GM12878 (cell line): ENCODE results near the gene DOCK1. TPM values are rescaled to one million over a fixed set of nuclear protein-coding genes. Genes with fewer than 3 reads are reported as not detected.

Source experiments
- ATAC-seq: fragments of 200-7000 bp; cut with Tn5 transposase; 3 replicates; pipeline ENCODE4 v1.9.1; 2020; ENCODE audit warnings: mild to moderate bottlenecking, moderate library complexity
- BruUV-seq: library from RNA; stranded (reverse); fragments of 400-500 nt; replicated peaks from 2 replicates; lab custom pipeline; 2021; lab: Mats Ljungman, UMichigan
- CTCF ChIA-PET: fragments of 300-600 bp; sonication (Branson Sonifier 250); formaldehyde crosslinking; extraction: SDS; loops from one replicate; lab custom pipeline; 2021; ENCODE audit warnings: inconsistent platforms; lab: Yijun Ruan, JAX
- POLR2A ChIA-PET: fragments of 350-600 bp; formaldehyde crosslinking; extraction: SDS; loops from one replicate; lab custom pipeline; 2021; ENCODE audit warnings: inconsistent platforms; lab: Charles Lee
- RAD21 ChIA-PET: fragments of 300-600 bp; sonication (Branson Sonifier 250); formaldehyde crosslinking; loops from one replicate; lab custom pipeline; 2023; ENCODE audit warnings: antibody characterized with exemption; ENCODE audit not compliant: unreplicated experiment; lab: Charles Lee
- SMC1A ChIA-PET: fragments of 300-600 bp; sonication (Branson Sonifier 250); formaldehyde crosslinking; loops from one replicate; lab custom pipeline; 2023; ENCODE audit not compliant: unreplicated experiment, uncharacterized antibody; lab: Charles Lee
- DNase-seq: peaks from one replicate; pipeline ENCODE4 v3.0.0-alpha.2; 2011; ENCODE audit warnings: low read depth, low spot score
- FAIRE-seq: peaks from 3 replicates; lab custom pipeline; 2011; peaks lifted over from hg19 to GRCh38; lab: Jason Lieb, UNC
- H2AFZ ChIP-seq: 2 replicates; pipeline ENCODE4 v1.6.0; 2011; ENCODE audit warnings: low read depth, low read length, control low read depth; ENCODE audit not compliant: control insufficient read depth
- H3K27ac ChIP-seq: 2 replicates; pipeline ENCODE4 v1.5.1; 2011; ENCODE audit warnings: control low read depth; ENCODE audit not compliant: control insufficient read depth, insufficient read depth
- H3K27me3 ChIP-seq, 2 experiments: replicated peaks in 1 of 2; 2 replicates each; pipeline versions ENCODE4 v1.6.0 to v1.6.1; 2011; ENCODE audit warnings: low read length in 1 of 2; ENCODE audit not compliant: control insufficient read depth in 2 of 2, insufficient read depth in 2 of 2
- H3K36me3 ChIP-seq, 2 experiments: 2 replicates each; pipeline ENCODE4 v1.5.1; 2011; ENCODE audit warnings: low read length in 1 of 2; ENCODE audit not compliant: control insufficient read depth in 2 of 2, insufficient read depth in 2 of 2
- H3K4me1 ChIP-seq: 2 replicates; pipeline ENCODE4 v1.6.1; 2011; ENCODE audit warnings: mild to moderate bottlenecking, low read length, moderate library complexity, mixed read lengths; ENCODE audit not compliant: control insufficient read depth, insufficient read depth
- H3K4me2 ChIP-seq: 2 replicates; pipeline ENCODE4 v1.6.0; 2011; ENCODE audit warnings: control low read depth; ENCODE audit not compliant: control insufficient read depth, insufficient read depth
- H3K4me3 ChIP-seq: fragments of 200-600 bp; sonication (generic); 2 replicates; pipeline ENCODE4 v1.5.1; 2016
- H3K79me2 ChIP-seq: 2 replicates; pipeline ENCODE4 v1.6.0; 2011; ENCODE audit warnings: low read length; ENCODE audit not compliant: control insufficient read depth, insufficient read depth
- H3K9ac ChIP-seq: 2 replicates; pipeline ENCODE4 v1.8.0; 2011; ENCODE audit warnings: low read length, control low read depth, mixed read lengths; ENCODE audit not compliant: control insufficient read depth, insufficient read depth
- H3K9me3 ChIP-seq: replicated peaks from 3 replicates; pipeline ENCODE4 v1.5.1; 2011; ENCODE audit warnings: mild to moderate bottlenecking, low read length; ENCODE audit not compliant: control insufficient read depth, insufficient read depth
- H4K20me1 ChIP-seq: 2 replicates; pipeline ENCODE4 v1.6.0; 2011; ENCODE audit not compliant: control insufficient read depth, insufficient read depth
- CBFB ChIP-seq: IDR thresholded peaks from 2 replicates; pipeline ENCODE4 v1.6.1; 2016; ENCODE audit warnings: antibody characterized with exemption, low read depth
- FOXM1 ChIP-seq: IDR thresholded peaks from 2 replicates; pipeline ENCODE4 v1.6.1; 2012; ENCODE audit warnings: low read depth, mild to moderate bottlenecking, inconsistent platforms, low read length, moderate library complexity
- NR2C2 ChIP-seq: IDR thresholded peaks from 2 replicates; pipeline ENCODE4 v1.6.1; 2011; ENCODE audit warnings: borderline replicate concordance, low read depth; ENCODE audit not compliant: control insufficient read depth, insufficient read length
- RAD51 ChIP-seq: fragments of 450-650 bp; IDR thresholded peaks from 2 replicates; pipeline ENCODE4 v1.6.1; 2016; ENCODE audit warnings: moderate library complexity, mild to moderate bottlenecking, inconsistent platforms
- WRNIP1 ChIP-seq: IDR thresholded peaks from 2 replicates; pipeline ENCODE4 v1.6.1; 2011; ENCODE audit warnings: low read depth, low read length, improper control_type of control experiment, borderline replicate concordance
- YY1 ChIP-seq: IDR thresholded peaks from 2 replicates; pipeline ENCODE4 v1.6.1; 2011; ENCODE audit warnings: low read depth, mild to moderate bottlenecking, low read length
- ZBTB4 ChIP-seq: fragments of 450-650 bp; formaldehyde crosslinking; IDR thresholded peaks from 2 replicates; pipeline ENCODE4 v1.4.0; 2022; ENCODE audit warnings: mild to moderate bottlenecking, moderate library complexity
- WGBS: methylation state at CpG from one replicate; pipeline ENCODE4 v1.1.6; 2016; ENCODE audit warnings: low lambda C conversion rate; ENCODE audit not compliant: insufficient replicate concordance, insufficient coverage; ENCODE audit errors: missing lambda C conversion rate; 5-methylcytosine and 5-hydroxymethylcytosine counted together
- in situ Hi-C: fragments of 300-500 bp; cut with MboI; formaldehyde crosslinking; loops from 9 replicates; pipeline ENCODE4 v1.14.3; 2018; ENCODE audit warnings: mixed read lengths
- intact Hi-C: fragments of 100-400 bp; cut with micrococcal nuclease; formaldehyde crosslinking; loops from one replicate; pipeline ENCODE4 v1.14.2; 2022; ENCODE audit not compliant: unreplicated experiment
- polyA plus RNA-seq, 11 experiments: library from polyadenylated mRNA; depleted of rRNA in 4 of 11; unstranded in 6 of 11; stranded (reverse) in 5 of 11; fragments of >200 nt; fragmentation: Nextera tagmentation in 4 of 11; fragmentation: Illumina TruSeq in 1 of 11; extraction: Ambion mirVana in 4 of 11; extraction: Trizol in 1 of 11; gene quantifications; 1 replicate in 1 of 11; 2 replicates in 10 of 11; pipeline versions ENCODE4 v1.2.1 to v1.2.3, GENCODE V29; 2011 to 2016; ENCODE audit warnings: inconsistent platforms in 2 of 11, missing spikeins in 2 of 11, low read depth in 1 of 11
- total RNA-seq, 4 experiments: library from RNA; depleted of rRNA in 3 of 4; stranded (reverse); fragments of >200 nt in 3 of 4; fragmentation: Illumina TruSeq in 1 of 4; extraction: Trizol in 1 of 4; gene quantifications; 2 replicates each; pipeline versions ENCODE4 v1.2.1 to v1.2.3, GENCODE V29; 2013 to 2021

The DOCK1 gene
- total and polyA plus RNA-seq, 10 of the 15 experiments (the other 5 are each of a cell fraction or from before 2014, with no cell fraction given) = 0.05 to 0.18 TPM; not detected in 8

GRCh38 chr10:127198721-127199120 is 293.5 kb downstream of the DOCK1 start:
- CTCF ChIA-PET = no interaction called here
- no peaks in the 10 kb centered on the region for H3K9me3 ChIP-seq
- BruUV-seq = no TSS peak
- no peaks in the 10 kb centered on the region for H3K36me3 ChIP-seq
- no peak overlapping the region for H3K27ac ChIP-seq
- no peaks in the 10 kb centered on the region for H3K79me2 ChIP-seq
- no peak overlapping the region for H3K4me3 ChIP-seq
- DNase-seq (no peak), FAIRE-seq (no peak), ATAC-seq (no peak)
- in situ Hi-C loops (no loop called here), intact Hi-C loops (no loop called here)
- H3K4me1 ChIP-seq = no peaks in the 10 kb centered on the region
- no peak overlapping the region for H3K4me2 ChIP-seq
- no peak overlapping the region for H3K9ac ChIP-seq
- POLR2A ChIA-PET = no interaction called here
- no peaks in the 10 kb centered on the region for H3K27me3 ChIP-seq
- TF ChIP-seq CBFB (no peak), RAD51 (no peak), YY1 (no peak), NR2C2 (no peak), WRNIP1 (no peak), FOXM1 (no peak), ZBTB4 (CRISPR knock-in tag) (no peak)
- SMC1A ChIA-PET = no interaction called here
- H2AFZ ChIP-seq = no peak overlapping the region
- RAD21 ChIA-PET = no interaction called here
- H4K20me1 ChIP-seq = no peaks in the 10 kb centered on the region
- WGBS = 0% methylated on average over 2 of the region's 2 CpGs
